GM19238 (cell line): ENCODE data around the gene FOSL2.
A peak's percentile ranks its signal among the peaks of the same experiment; 100 is the strongest.

ENCODE experiments used
- DNase-seq: peaks from one replicate; pipeline ENCODE4 v3.0.0; 2011; ENCODE audit warnings: low spot score; ENCODE audit not compliant: insufficient read length

Gene FOSL2

DNA sequence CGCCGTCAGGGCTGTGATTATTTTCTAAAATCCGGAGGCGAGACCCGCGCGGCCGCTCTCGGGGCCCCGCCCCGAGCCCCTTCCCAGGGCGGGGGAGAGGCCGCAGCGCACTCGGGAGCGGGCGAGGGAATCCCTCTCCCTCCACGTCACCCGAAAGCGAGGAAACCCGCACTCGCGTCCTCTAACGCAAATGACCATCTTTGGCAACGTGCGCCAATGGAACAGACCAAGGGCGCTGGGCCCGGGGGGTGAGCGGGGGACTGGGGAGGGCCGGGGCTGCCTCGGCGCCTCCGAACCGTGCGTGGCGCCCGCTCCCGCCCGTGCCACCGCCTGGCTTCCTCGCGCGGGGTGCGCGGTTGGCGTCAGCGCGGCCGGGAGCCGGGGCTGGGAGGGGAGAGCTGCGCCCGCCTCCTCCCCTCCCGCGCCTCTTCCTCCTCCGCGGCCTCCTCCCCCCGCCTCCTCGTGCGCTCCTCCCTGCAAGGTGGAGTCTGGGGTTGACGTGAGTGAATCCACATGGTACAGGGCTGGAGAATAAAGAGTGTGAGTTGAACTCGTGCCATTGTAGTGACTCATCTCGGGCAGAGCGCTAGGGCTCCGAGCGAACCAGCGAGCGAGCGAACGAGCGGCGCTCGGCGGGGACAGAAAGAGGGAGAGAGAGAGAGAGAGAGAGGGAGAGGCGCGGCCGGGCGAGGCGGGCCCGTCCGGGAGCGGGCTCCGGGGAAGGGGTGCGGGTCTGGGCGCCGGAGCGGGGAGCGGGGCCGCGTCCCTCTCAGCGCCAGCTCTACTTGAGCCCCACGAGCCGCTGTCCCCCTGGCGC, at the start of gene FOSL2:
TSS of gene FOSL2 (plus strand) at position 562 of the 817 bp plus-strand sequence. CDS start 863 bp downstream, outside the sequence.
- peak; percentile 90 for DNase-seq

DNA sequence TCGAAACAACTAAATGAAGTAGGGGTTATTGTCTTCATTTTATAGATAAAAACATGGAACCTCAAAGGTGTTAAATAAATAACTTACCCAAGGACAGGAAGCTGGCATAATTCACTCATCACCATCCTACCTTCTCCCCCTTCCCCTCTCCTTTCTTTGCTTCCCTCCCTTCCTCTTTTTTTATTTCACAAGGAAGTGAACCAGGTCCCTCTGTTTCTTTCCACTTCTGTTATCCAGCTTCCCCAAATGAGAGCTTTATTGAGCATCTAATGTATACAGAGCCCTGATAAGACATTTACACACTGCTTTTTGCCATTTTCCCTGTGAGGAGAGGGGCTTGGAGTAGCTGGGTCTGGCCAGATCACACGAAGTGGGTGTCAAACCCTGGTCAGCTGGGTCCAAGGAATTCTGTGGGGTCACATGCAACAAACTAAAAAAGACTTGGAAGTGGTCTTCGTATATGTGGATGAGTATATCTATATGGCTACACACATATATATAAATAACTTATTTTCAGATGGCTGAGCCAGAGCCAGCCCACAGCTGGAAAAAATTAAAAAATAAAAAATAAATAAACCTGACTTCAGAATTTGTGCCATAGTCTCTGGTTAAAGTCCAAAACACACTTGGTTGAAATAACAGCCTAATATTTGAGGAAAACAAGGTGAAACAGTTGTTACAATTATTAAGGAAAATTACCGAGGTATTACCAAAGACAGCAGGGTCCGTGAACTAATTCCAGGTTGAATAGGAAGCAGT, 49.3 kb upstream of the FOSL2 start:
- DNase-seq = no peak

DNA sequence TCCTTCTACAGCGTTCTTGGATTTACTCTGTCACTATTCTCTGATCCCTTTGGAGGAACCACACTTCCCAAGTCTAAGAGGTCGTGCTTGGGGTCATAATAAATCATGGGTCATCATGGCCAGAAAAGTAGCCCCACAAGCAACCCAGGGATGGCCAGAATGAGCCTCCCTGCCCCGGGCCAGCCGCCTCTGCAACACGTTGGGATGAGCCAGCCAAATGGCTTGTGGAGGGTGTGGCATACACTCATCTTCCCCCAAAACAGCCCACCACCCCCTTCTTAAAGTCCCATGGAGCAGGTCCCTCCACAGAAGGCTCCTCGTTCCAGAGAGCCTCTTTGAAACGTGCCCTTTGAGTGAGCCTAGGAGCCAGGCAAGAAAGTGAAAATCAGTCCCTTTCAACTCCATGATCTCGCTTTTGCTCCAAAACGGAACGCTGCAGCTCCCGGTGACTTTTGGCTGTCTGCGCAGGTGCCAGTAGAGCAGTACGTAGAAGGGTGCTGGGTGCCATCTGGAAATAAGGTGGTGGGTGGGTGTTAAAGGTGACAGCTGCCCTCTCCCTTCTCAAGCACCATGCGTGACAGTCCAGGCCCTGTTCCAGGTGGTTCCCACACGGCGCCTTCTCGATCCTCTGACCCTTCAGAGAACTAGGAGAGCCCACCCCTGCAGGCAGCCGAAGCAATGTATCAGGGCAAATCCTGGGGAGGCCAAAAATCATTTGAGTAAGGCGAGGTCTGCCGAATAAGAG, 48.5 kb upstream of the FOSL2 start:
- no peak for DNase-seq

DNA sequence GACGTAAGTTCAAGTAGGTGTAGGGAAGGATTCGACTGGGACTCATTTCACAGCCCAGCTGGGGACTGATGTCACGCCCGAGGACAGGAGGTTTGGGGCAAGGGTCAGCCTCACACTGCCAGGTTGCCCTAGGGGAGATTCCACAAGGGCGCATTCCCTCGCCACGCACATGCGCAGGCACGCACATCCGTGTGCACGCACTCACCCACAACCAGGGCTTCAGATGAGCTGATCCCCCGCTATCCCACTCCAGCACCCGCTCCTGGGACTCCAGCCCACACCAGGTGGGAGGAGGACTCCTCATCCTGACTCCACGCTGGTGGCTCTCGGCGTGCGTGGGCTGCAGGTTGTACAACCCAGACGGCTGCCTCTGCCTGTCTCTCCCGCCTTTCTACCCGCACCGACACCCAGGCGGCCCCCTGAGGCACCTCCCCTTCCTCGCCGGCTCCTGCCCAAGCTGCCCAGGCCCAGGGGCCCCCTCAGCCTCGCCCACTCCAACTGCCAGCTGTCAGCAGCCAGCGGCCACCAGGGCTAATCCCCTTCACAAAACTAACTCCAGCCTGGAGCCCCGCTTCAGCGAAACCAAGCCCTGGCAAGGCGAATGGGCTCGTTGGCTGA, 47.8 kb upstream of the FOSL2 start:
- DNase-seq = no peak

DNA sequence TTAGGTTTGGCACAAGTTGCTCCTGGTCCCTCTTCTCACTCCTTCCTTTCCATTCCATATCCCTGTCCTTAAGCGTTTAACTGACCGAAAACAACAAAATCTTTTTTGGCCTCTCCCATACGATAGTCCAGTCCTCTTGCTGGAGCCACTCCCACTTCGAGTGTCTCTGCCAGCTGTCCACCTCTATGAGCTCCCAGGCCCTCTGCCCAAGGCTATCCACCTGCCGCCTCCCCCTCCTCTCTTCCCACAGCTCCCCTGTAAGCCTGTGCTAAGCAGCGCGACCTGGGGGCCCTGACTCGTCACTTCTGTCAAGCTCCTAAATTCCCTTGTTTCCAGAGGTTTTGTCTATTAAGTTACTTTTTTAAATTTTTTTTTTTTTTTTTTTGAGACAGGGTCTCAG, 47.0 kb upstream of the FOSL2 start:
- no peak for DNase-seq

DNA sequence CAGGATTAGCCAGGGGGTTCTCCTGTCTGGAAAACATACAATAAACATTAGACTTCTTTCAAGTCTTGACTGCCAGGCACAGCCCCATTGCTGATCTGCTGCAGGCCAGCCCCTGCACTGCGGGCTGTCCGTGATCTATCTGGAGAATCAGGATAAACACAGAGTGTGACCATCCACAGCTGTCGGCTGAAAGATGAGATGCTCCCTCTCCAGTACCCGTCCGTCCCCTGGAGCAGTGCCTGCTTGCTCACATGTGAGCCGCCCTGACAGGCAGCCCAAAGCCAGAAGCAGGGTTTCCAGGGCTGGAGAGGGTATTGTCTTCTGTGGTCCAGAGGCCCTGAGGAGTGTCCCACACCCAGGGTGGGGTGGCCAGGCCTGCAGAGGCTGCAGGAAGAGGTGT, 46.1 kb upstream of the FOSL2 start:
- no peak for DNase-seq

DNA sequence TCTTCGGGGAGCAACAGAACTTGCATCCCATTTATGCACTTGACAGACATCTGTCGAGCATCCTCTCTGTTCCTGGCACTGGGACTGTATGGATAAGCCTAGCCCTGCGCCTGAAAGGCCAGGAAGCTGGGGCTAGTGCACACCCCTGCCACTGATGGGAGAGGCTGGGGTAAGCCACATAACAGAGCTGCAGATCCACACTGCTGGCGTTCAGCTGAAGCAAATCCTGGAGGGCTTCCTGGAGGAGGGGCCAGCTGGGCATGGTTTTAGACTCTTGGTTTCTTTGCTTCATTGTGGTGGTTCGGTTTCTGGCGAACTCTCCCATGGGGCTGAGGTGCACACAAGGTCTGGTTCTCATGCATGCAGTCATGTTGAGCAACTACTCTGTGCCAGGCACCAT, 45.5 kb upstream of the FOSL2 start:
- DNase-seq = no peak

DNA sequence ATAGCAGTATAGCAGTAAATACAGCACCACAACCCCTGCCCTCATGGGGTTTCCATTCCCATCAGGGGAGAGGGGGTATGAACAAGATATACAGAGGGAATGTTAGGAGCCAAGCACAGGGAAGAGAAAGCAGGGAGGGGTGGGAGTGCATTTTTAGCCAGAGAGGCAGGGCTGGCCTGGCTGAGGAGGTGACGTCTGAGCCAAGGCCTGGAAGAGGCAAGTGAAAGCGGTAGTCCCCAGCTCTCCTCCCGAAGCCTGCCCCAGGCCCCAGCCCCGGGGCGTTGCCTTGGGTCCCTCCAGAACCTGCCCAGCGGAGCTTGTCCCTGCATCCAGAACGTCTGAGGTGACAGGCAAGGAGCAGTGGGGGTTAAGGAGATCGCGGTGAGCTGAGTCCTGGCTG, 45.1 kb upstream of the FOSL2 start:
- DNase-seq = no peak

DNA sequence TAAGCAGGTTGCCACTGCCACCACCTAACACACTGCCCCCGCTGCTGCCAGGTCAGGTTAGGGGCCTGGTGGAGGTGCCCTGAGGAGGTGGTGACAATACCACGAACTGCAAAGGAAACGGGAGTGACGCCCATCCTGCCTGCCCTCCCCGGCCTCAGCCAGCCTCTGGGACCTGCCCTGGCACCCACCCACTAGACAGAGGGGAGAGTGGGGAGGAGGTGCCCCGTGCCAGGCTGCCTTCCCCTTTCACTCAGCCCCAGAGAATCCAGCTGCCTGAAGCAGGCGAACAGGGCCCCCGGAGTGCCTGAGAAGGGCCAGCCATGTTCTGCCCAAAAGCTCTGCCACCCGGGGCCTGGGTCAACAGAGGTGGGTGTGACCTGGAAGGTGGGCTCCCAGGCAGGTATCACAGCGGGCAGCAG, 44.5 kb upstream of the FOSL2 start:
- no peak for DNase-seq

DNA sequence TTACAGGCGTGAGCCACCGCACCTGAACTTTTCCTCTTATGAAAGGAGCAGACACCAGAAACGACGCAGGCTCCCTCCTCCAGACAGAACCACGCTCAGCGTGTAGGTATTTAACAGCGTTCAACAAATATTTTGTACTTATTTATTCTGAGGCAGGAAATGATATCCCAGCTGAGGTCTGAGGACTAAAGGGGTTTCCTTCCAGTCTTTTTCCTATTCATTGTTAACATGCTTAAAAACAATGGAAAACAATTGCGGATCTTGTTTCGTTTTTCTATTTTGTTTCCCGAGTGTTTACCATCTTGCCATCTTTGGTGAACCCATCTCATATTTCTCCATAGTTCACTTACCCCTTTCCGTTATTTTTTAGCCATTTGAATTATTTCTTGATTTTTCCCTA, 43.7 kb upstream of the FOSL2 start:
- no peak for DNase-seq

DNA sequence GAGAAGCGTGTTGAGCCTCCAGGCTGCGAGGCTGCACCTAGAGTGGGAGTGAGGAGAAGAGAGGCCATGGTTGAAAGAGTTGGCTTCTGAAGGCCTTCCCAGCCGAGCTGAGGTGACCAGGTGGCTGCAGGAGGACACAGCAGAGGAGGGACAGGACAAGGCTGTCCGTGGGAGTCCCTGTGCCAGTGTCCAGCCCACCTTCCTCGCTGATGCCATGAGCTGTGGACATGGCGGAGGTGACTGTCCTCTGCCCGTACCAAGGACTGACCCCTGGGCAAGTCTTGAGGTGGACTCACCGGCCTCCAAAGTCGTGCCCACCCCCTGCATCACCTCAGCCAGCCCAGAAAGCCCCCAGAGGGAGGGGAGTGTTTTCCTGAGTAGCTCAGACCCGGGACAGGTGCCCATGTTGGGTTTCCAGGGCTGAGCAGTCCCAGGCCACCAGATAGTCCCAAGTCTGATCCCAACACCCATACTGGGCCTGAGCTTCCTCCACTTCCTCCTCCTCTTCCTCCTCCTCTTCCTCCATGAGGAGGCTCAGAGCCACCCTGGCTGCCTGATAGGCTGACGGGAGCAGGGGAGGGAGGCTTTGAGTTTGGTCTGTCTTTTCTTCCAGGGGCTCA, 43.0 kb upstream of the FOSL2 start:
- DNase-seq = no peak

DNA sequence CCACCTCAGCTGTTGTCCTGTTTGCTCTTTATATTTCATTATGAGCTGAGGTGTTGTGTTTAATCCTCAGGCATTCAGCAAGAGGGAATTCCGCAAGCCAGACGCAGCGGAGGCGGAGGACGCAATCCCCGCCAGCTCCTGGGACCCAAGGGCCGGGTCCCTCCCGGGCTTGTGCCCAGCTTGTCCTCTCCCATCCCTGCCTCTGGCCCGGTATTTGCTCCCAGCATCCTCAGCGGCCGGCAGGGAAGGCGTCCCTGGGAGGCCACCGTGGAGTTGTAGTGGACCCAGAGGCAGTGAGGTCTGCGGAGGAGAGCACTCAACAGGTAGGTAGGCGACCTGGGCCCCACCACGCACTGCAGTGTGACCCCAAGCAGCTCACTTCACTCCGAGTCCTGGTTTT, 42.5 kb upstream of the FOSL2 start:
- DNase-seq = no peak

DNA sequence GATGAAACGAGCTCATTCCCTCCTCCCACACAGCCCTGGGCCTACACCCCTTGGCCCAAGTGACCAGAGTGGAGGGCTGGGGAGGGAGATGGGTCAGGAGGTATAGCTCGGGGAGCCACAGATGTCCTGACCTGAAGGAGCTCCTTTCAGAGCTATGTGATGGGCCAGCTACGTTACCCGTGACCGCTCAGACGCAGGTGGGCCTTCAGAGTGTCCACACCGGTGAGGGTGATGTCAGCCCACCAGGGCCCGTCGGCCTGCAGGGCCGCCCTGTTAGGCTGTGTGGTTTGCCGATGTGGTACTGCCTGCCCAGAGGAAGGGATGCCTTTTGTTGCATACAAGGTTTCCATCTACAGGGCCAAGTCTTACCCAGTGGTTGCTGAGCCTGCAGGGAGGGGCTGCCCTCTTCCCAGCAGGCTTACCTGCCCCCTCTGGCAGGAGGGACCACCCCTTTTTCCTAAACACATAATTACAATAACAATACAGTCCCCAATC, 41.8 kb upstream of the FOSL2 start:
- no peak for DNase-seq

DNA sequence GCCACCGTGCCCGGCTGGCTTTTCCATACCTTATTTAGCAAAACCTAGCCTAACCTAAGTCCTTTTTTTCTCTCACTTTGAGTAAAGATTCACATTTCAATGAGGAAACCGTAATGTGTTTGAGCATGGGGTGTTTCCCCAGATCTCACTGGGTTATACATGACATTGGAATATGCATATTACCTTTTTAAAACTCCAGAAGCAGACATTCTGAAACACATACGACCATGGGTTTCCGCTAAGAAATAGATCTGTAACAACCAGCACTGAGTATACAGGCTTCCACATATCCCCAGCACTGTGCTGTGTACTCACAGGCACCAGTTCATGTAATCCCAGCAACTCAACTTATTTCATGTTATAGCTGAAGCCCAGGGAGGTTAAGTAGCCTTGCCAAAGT, 41.0 kb upstream of the FOSL2 start:
- no peak for DNase-seq

DNA sequence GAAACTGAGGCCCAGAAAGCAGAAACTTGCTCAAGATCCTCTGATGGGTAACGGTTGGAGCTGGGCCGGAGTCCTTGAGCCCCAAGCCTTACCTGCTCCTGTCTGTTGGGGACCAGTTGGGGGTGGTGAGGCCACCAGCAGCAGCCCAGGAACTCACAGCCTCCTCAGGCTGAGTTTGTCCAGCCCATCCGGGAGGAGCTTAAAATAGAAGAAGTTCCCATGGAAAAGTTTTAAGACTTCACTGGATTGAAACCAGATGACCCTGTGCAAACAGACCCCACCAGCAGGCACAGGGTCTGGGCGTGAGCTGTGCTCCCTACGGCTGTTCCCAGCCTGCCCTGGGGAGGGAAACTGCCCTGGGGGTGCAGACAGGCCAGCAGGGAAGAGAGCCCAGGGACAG, 40.6 kb upstream of the FOSL2 start:
- no peak for DNase-seq

DNA sequence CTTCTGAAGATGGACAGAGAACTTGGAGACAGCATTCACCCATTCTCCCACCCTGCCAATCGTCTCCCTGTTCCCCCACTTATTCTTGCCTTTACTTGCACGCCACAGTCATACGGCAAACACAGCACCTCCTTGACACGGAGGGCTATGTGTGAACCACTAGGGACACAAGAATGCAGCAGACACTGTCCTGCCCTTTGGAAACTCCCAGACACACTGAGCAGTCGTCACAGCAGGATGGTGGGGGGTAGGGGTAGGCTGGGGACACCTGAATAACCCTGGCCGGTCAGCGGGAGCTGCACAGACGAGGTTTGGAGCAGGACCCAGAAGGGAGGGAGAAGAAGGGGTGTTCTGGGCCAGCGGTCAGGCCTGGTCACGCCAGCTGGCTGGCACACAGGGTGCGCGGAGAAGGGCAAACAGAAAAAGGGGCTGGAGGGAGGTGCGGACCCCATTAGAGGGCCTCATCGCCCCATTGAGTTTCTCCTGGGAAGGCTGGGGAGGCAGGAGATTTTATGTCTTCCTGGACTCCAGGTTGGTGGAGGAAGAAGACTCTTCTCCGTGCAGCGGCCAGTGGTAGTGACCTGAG, 40.0 kb upstream of the FOSL2 start:
- DNase-seq = no peak

DNA sequence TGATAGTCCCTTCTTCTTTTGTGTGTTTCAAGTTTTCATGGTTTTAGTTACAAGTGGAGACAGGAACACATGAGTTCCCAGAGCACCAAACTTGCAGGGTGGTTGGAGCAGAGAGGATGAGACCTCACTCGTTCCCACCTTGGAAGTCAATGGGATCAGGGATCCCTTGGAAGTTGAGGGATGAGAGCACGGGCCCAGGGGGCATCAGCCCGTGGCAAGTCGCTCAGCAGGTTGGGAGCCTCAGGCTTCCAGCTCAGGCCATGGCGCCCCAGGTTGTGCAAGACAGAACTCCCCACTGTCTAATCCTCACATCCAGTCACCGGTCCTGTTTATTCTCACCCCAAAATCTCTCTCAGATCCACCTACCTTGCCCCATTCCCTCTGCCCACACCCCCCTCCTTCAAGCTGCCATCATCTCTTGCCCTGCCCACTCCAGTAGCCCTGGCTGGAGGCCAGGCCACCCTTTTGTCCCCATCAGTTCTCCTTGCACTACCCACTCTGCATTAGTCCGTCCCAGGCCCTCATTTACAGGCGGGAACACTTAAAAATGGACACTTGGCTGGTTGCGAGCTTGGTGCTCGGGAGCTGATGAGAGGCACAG, 37.6 kb upstream of the FOSL2 start:
- no peak for DNase-seq

DNA sequence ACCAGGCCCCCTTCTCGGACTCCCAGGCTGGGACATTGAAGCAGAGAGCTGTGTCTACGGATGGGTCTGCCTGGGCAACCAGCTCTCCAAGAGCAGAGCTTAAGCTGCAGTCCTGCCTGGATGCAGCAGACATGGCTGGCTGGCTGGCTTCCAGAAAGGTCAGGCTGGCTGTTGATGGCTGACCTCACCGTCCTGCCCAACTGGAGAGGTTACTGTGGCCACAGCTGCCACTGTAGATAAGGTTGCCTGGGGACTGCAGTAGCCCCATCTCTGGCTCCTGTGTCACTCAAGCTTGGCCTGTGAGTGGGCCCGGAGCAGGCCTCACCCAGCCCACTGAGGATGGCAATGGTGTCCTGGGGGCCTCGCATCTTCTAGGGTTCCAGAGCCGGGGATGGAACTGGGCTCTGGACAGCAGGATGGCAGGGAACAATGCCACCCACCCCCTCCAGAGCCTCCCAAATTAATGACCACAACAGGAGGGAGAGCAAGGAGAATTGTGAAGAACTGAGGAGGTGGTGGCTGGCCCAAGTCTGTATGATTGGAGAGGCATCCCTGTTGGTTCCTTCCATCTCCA, 37.0 kb upstream of the FOSL2 start:
- no peak for DNase-seq

DNA sequence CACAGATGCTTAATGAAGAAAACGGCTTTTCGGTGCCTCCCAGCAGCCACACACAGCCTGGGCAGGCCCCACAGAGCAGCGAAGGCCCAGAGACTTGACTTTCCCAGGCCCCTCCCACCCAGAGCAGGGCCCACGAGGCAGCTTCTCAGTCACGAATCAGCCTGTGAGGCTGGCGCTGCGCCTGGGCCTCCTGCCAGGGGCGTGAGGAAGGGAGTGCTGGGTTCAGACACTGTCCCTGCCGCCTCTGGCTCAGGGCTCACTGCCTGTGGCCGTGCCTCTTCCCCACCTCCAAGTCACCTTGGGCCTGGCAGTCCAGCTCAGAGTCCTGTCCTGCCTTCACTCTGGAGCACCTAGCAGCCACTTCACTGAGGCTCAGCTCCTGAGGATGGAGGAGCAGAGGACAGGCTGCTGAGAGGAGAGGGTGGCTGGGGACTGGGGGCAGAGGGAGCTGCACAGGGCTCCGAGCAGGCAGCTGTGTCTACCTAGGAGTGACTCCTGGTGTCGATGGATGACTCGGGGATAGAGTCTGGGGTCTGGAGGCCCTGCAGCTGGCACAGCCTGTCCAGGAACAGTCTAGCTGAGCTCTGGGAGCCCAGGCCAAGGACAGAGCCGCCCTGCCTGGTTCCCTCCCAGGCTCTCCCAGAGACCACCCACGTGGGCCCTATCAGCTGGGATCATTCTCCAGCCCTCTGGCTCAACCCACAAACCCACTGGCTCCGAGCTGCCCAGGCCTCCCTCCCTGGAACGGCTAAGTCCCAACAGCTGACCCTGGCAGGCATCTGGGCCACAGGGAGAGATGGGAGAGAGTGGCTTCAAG, 36.4 kb upstream of the FOSL2 start:
- no peak for DNase-seq
